ENCODE measurements around the gene CFDP1. TPM values are rescaled to one million over a fixed set of nuclear protein-coding genes. Genes with fewer than 3 reads are reported as not detected.

Gene CFDP1
- total RNA-seq, 2 donors from 2014 or later, result 25.2 to 33.6 TPM

GRCh38 chr16:75323933-75324332 lies 109.4 kb downstream of the CFDP1 start:
- H3K27me3 ChIP-seq, result no peaks in the 10 kb centered on the region
- H3K4me3 ChIP-seq, result no peak overlapping the region
- no peak for TF ChIP-seq CTCF (IDR thresholded peaks at IDR 0.05)
- no peaks in the 10 kb centered on the region for H3K36me3 ChIP-seq
- no peaks in the 10 kb centered on the region for H3K9me3 ChIP-seq
- DNase-seq (ENCODE audit: low spot score), result no peak
- no peak overlapping the region for H3K27ac ChIP-seq
- H3K4me1 ChIP-seq, result peaks cover 0 to 8% of the 10 kb centered on the region in 2 donors

- Histone ChIP-seq H3K4me3 (no peak overlapping the region), H3K27ac (no peak overlapping the region), H3K36me3 (no peaks in the 10 kb centered on the region), H3K27me3 (no peaks in the 10 kb centered on the region), H3K9me3 (no peaks in the 10 kb centered on the region), H3K4me1 (peaks cover 0 to 8% of the 10 kb centered on the region in 2 donors)
- no peak for DNase-seq (ENCODE audit: low spot score)
- no peak for TF ChIP-seq CTCF (IDR thresholded peaks at IDR 0.05)
These were observed 110.1 kb downstream of the CFDP1 start for GRCh38 chr16:75323198-75323597.

- TF ChIP-seq CTCF (IDR thresholded peaks at IDR 0.05), result no peak
- Histone ChIP-seq H3K4me3 (no peak overlapping the region), H3K4me1 (peaks cover 0 to 11% of the 10 kb centered on the region in 2 donors), H3K27me3 (no peaks in the 10 kb centered on the region), H3K36me3 (no peaks in the 10 kb centered on the region), H3K27ac (no peak overlapping the region), H3K9me3 (no peaks in the 10 kb centered on the region)
- DNase-seq (ENCODE audit: low spot score), result no peak
These were observed 110.6 kb downstream of the CFDP1 start for GRCh38 chr16:75322740-75323139.

- no peak for DNase-seq (ENCODE audit: low spot score)
- Histone ChIP-seq H3K27me3 (no peaks in the 10 kb centered on the region), H3K27ac (no peak overlapping the region), H3K9me3 (no peaks in the 10 kb centered on the region), H3K4me1 (peaks cover 0 to 19% of the 10 kb centered on the region in 2 donors), H3K4me3 (no peak overlapping the region), H3K36me3 (no peaks in the 10 kb centered on the region)
- no peak for TF ChIP-seq CTCF (IDR thresholded peaks at IDR 0.05)
These were observed 112.9 kb downstream of the CFDP1 start for GRCh38 chr16:75320435-75320834.

GRCh38 chr16:75319513-75320411 lies 113.5 kb downstream of the CFDP1 start:
- H3K4me3 ChIP-seq, result no peak overlapping the region
- H3K27ac ChIP-seq, result no peak overlapping the region
- H3K4me1 ChIP-seq, result peaks cover 0 to 19% of the 10 kb centered on the region in 2 donors
- no peak for TF ChIP-seq CTCF (IDR thresholded peaks at IDR 0.05)
- DNase-seq (ENCODE audit: low spot score), result no peak
- no peaks in the 10 kb centered on the region for H3K27me3 ChIP-seq
- no peaks in the 10 kb centered on the region for H3K9me3 ChIP-seq
- no peaks in the 10 kb centered on the region for H3K36me3 ChIP-seq
